Activated T-cell treated with anti-CD3 and anti-CD28 coated beads for 24 hours (primary cell): ENCODE results near the gene UNC50.
"Not testable (repeated sequence)": the region's sequence is repeated elsewhere in the genome, so short reads cannot be mapped to it uniquely, and the experiment has no call there.

Experiments used
- DNase-seq: peaks from one replicate; pipeline ENCODE4 v3.0.0-alpha.2; 2020; ENCODE audit warnings: low read depth

The UNC50 gene

DNA sequence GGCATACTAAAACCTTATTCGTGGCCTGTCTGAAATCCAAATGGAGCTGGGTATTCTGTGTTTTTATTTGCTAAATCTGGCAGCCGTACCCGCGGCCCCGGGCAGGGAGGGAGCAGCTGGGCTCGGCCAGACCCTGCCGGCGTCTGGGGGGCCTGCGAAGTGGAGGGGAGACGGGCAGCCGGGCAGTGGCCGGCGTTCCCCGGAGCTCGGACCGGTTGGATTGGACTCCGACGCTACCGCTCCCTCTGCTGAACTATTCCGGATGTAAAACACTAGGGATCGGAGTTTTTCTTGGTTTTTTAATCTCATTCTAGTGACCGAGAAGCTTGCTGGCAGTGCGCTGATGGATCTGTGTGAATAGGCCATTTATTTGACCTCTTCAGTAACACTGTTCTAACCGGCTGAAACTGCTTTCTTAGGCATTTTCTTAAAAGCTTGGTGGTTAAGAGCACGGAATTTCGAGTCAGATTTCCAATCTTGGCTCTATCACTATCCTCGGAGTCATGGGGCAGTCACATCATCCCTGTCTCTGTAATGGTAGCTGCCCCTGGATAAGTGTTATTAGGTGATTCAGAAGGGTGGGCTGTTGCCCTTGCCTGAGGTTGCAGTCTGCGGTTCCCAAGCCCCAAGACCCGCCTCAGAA lies 694 bp downstream of the UNC50 start:
- no peak for DNase-seq

DNA sequence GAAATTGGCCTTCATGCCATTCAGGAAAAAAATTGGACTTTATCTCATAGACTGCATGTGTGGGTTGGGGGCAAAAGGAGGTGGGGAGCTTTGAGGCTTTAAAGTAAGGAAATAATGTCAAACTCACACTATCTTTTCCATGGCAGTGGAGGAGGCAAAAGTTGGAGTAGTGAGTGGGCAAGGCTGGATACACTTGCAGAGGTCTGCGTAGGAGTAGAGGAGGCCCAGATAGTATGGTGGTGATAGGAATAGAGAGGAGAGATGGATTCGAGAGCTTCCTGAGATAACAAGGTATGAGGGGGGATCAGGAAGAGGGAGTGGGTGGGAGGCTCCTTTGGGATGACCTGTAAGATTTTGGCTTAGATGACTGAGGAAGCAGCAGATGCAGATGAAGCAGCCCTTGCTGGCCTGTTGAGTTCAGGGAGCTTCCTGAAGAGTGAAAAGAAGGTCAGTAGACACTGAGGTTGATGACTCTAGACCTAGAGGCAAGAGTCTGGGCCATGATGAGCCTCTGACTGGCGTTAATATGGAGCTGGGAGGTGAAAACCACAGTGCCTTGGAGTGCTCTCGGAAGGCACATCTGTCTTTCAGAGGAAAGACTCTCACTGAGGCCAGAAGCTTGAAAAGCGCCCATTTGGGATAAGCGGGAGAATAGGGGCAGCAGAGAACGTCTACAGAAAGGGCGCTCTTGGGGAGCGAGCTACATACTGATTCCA lies 5.8 kb downstream of the UNC50 start:
- DNase-seq, result no peak

DNA sequence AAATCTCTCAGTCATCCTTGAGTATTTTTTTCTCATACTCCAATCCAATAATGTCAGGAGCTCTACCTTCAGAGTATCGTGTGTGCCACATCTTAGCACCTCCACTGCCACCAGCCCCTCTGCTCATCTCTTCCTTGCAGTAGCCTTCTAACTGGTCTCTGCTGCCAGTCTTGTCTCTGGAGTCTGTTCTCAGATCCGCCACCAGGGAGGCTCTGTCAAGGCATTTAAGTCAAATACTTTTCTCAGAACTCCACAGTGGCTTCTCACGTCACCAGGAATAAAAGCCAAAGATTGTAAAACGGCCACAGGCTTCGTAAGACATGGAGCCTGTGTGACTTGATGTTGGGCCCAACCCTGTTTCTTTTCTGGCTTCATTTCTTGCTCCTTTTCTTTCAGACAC lies 7.1 kb downstream of the UNC50 start:
- DNase-seq, result no peak

DNA sequence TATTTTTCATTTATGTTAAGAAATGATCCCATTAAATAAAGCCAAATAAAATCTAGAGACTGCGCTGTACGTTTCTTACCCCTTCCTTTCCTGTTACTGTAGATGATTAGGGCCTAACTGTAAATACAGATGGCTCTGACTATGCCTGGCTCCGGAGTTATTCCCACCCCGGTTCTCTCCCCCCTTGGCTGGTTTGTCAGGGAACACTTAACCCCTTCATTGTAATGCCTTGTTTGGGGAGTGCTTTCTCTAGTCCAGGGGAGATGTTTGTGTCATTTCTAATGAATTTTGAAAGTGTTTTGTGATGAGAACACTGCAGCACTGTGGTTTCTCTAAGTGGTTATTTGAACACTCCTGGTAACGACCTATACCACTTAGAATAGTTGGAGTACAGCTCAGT lies 8.8 kb downstream of the UNC50 start:
- DNase-seq, result no peak

DNA sequence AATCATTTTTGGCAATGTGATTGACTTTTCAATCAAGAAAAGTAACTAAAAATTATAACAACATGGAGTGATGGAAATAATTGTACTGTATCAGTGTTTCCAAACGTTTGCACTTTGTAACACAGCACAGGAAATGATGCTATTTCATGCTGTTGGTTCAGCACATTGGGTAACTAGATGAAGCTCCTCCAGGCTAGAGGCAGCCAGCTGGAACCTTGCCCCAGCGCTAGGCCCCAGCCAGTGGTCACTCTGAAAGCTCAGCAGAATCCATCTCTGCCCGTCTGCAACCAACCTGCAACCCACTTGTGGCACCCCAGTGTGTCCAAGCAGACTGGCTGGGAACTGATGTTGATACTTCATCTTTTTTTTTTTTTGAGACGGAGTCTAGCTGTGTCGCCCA lies 15.3 kb downstream of the UNC50 start:
- DNase-seq, result no peak

DNA sequence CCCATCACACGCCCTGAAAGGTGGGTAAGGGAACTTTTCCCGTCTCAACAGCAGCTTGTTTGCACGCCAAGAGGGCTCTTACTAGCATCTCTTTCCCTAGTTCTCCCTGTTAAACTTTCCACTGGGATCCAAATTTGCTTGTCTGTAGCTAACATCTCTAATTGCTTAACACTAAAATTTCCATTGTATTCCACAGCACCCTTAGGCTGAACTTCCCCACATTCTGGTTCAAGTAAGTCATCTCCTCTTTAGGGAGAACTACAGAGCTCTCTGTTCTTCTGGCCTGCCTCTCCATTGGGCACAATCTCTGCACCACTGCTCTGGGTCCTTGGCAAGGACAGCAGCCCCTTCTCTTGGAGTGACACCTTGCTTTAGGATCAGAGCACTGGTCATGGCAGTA lies 24.0 kb downstream of the UNC50 start:
- DNase-seq, result no peak

DNA sequence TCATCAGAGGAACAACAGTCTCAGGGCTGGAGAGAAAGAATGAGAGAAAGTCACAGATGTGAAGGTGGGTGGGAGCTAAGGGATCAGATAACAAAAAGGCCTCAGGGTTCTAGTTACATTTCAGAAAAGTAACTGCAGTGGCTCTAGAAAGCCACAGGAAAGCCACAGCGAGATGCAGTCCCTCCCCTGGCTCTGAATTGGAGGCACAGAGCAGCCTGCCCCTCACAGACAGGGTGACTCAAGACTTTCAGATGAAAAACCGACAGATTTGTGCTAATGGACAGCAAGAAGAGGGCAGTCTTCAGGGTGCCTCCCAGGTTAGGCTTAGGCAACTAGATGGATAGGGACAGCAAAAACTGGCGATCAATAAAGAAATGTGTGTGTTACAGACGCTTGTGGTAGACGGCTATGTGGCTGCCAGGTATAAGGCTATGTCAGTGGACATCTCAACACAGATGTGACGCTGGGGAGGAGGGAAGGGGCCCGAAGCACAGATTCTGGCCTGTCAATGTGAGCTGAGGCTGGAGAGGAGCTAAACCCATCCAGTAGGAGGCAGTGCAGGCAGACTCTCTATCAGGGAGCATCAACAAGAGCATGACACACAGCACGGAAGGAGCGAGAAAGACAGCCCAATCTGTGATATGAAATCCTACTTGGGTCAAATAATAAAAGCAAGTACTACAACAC lies 26.2 kb downstream of the UNC50 start:
- DNase-seq, result peak; percentile 44

DNA sequence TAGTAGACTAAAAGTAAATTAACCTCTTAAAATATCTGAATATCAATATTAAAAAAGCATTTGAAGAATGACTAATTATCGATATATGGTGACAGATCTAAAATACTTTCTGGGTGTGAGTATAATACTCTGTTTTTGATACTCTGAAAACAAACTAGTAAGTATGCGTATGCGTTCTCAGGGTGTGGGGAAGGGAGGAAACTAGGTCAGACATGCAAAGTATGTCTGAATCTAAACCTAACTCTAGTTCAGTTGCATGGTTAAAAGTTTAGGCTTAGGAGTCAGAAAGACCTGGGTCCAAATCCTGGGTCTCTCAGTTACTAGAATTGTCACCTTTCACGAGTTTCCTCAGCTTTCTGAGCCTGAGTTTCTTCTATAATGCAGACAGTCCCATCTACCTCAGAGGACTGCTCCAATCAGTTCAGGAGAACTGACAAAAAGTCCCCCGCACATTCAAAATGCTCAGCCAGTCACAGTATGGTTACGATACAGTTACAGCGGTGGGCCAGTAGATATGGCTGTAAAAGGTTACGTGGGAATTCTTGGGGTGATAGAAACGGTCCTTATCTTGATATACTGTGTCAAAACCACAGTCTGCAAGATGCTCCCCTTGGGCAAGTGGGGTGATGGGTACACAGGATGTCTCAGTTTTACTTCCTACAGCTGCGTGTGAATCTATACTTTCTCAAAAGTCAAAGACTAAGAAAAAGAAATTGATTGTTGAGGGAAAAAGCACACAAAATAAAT lies 29.2 kb downstream of the UNC50 start:
- peak; percentile 41 for DNase-seq

DNA sequence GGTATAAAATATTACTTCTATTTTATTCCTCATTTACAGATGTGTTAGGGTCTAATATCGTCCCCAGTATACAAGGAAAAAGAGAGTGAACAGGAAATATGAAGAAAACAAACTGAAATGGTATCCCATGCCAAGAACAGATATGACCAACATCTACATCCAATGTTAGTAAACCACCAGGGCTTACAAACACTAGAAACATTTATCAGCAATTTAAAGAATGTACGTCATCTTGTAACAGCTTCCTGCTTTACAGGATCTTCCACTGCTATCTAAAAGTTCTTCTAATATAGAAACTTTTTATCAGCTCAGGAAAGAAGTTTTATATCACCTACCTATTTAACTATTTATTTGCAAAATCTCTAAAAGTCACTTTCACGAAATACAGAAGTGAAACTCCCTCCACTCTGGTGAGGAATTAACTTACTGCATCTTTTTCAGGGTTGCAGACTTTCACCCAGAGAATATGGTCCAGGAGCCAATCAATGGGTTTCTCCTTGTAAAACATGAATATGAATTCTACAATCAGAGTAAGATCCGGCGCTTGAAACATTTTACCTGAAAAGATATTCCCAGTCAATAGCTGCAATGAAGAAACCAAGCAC lies 35.2 kb downstream of the UNC50 start:
- no peak for DNase-seq

DNA sequence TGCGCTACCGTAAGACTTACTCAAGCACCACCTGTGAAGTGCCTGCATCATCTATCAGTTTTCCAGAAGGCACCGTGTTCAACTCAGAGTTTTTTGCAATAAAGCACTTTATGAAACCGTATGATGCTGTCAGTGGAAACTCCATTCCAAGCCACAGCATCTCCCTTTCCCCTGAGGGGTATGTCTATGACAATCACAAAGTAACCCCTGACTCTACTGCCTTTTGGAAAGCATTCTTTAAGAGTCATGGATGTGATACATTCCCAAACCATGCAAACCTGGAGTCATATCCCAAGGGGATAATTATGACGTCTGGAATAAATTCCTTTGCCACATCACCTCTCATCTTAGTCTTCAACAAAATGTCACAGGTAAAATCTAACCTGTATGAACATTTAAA lies 39.2 kb downstream of the UNC50 start:
- no peak for DNase-seq

DNA sequence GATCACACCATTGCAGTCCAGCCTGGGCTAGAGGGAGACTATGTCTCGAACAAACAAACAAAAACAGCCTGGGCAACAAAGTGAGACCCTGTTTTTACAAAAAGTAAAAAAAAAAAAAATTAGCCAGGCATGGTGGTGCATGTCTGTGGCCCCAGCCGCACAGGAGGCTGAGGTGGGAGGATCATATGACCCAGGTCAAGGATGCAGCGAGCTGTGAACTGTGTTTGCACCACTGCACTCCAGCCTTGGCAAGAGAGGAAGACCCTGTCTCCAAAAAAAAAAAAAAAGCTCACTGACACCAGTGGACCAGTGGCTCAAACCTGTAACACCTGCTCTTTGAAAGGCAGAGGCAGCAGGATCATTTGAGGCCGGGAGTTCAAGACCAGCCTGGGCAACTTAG lies 40.1 kb downstream of the UNC50 start:
- DNase-seq, result no peak

DNA sequence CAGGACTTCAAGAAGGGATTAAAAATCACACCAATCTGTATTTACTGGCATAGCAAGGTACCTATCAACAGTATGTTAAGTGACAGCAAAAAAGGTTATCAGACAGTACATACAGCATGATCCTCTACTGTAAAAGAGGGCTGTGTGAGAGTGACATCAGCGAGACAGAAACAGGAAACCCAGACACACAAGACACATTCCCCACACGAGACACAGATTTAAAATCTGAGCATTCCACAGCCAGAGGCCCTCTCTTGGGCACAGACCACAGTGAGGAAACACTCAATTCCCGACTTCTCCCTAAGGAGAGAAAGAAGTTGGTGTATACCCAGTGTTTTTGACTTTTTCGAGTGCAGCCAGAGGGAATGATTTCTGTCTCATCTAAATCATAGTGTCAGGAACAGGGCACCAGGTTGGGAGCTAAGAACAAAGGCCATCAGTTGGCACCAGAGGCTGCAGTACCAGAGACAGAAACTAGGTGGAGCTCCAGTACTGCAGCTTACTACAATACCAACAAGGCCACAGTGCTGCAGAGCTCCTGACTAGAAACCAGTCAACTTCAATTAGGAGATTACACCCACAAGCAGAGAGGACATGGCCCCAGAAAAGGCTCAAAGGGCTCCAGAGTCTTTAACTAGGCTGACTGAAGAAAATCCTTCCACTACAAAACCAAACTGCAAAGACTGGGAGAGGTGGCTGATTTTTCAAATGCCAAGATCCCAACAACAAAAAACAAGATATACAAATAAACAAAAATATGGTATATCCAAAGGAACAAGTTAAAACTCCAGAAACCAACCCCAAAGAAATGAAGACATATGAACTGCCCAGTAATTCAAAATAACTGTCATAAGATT lies 41.0 kb downstream of the UNC50 start:
- peak; percentile 80 for DNase-seq

DNA sequence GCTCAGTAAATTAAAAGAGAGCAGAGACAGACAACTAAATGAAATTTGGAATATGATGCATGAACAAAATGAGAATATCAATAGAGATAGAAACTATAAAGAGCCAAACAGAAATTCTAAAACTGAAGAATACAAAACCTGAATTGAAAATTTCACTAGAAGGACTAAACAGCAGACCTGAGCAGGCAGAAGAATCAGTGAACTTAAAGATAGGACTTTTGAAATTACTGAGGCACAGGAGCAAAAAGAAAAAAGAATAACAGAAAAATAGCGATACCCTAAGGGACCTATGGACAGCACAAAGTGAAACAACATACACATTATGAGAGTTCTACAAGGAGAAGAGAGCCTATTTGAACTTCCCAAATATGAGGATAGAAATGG lies 41.6 kb downstream of the UNC50 start:
- no peak for DNase-seq

DNA sequence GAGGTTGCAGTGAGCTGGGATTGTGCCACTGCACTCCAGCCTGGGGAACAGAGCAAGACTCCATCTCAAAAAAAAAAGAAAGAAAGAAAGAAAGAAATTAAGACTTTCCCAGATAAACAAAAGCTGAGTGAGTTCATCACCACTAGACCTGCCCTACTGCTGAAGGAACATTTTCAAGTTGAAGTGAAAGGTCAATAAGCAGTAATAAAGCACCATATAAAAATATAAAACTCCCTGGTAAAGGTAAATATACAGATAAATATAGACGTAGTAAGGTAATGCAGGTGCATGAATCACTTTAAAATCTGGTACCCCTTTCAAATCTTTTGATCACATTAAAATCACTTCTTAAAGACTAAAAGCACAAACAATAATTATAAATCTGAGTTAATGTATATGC lies 42.6 kb downstream of the UNC50 start:
- no peak for DNase-seq

DNA sequence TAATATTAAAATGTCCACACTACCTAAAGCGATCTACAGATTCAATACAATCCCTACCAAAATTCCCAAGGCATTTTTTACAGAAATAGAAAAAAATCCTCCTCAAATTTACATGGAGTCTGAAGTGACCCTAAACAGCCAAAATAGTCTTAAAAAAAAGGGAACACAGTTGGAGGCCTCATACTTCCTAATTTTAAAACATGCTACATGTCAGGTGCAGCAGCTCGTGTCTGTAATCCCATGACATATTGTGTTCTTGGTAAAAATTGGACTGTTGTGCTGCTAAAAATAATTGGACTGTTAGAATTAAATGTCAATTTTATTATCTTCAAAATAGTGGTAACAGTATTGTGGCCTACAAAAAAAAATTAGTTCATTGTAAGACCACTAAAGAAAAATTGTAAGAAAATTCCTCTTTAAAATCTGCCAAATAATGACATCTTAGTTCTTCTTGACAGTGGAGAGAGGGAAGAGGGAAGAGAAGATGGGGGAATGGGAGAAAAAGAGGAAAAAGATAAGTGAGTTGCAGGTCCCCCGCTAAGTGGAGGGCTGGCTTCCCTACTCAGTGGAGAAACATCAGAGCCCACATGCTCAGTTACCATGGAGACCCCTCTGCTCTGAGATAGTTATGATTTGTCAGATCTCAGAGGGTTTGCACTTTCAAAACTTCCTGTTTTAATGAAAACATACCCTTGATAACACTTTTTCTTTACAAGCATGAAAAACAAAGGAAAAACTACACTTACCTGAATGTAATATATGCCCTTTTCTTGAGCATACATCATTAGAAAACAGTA lies 46.5 kb downstream of the UNC50 start:
- no peak for DNase-seq

DNA sequence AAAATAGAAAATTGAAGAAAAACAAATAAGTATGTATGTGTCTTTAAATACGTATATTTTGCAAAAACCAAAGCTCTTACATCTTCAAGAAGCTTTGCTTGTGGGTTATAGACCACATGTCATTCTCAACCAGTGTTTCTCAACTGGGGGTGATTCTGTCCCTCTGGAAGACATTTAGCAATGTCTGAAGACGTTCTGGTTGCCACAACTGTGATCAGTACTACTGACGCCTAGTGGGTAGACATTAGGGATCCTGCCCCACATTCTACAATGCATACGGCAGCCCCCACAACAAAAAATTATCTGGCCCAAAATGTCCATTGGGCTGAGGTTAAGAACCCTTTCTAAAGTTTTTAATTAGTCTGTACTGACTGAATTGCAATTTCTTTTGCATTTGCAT lies 48.4 kb downstream of the UNC50 start:
- no peak for DNase-seq

DNA sequence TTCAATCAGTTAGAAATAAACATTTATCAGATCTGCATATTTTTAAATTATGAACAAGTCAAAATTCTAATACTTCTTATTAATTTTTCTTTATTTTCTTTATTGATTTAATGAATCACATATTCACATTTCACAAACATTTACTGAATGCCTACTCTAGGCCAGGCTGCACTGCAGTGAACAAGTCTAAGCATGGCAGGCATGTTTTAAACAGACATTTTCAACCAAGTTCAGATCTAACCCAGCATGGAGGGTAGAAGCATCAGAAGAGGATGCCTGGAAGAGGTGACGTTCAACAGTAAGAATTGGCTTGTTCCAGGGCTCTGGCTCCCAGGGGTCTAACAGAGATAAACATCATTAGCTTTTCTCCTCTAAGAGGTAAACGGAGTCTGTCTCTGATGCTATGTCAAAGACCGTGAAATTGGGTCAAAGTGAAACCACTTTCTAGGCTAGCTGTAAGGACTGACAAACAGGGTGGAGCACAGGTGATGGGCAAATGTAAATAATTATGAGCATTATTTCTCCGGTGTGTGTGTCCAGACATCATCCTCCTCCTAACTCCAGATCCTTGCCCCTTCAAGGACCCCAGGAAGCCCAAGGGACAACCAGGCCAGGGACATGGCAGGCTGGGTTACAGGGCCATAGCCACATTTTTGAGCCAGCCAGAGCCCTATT lies 50.6 kb downstream of the UNC50 start:
- no peak for DNase-seq

DNA sequence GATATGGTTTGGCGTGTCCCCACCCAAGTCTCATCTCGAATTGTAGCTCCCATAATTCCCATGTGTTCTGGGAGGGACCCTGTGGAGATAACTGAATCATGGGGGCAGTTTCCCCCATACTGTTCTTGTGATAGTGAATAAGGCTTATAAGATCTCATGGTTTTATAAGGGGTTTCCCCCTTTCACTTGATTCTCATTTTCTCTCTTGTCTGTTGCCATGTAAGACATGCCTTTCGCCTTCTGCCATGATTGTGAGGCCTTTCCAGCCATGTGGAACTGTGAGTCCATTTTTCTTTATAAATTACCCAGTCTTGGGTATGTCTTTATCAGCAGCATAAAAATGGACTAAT lies 51.1 kb downstream of the UNC50 start:
- not testable (repeated sequence) for DNase-seq

DNA sequence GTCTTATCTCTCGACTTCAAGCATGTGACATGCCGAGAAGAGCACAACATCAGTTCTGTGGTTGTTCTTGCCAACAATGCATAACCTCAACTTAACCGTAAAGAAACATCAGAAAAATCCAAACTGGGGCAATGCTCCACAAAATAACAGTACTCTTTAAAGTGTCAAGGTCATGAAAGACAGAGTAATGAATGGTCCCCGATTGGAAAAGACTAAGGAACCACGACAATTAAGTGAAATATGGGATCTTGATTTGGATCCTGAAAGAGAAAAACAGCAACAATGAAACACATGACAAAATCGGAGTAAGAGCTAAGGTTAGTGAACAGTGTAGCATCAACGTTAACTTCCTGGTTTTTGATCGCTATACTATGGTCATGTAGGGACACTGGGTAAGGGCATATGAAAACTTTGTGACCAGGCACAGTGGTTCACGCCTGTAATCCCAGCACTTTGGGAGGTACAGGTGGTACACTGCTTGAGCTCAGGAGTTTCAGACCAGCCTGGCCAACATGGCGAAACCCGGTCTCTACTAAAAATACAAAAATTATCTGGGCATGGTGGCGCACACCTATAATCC lies 55.2 kb downstream of the UNC50 start:
- no peak for DNase-seq

DNA sequence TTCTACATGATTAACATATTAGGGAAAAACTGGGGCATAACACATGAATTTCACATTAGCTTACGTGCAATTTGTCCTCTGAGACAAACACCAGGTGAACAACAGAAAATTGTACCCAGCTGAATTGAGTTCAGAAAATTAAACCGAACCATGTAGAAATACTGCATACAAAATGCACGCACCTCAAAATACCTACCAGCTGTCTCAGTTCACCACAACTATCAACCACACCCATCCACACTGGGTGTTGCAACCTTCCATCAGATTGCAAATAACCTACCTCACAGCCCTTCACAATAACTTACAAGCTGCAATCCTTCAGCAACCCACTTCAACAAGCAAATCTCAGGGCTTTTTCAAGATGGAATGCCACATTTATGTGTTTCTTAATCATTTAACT lies 55.9 kb downstream of the UNC50 start:
- DNase-seq, result no peak
